Thoracic aorta (tissue), 2 donors: ENCODE results near the gene TCERG1. TPM values are rescaled to one million over a fixed set of nuclear protein-coding genes. Genes with fewer than 3 reads are reported as not detected.
A peak's percentile ranks its signal among the peaks of the same experiment; 100 is the strongest.

Experiments
- ATAC-seq: fragments of 150-250 bp; one replicate; pipeline ENCODE4 v1.8.0; 2017; ENCODE audit warnings: low read depth; ENCODE audit not compliant: insufficient number of reproducible peaks, low FRiP score
- DNase-seq: peaks from one replicate; pipeline ENCODE4 v3.0.0-alpha.2; 2020; ENCODE audit warnings: low spot score
- H3K27ac ChIP-seq, 2 donors: fragments of 200-600 bp; sonication (generic); 1 replicate in 1 of 2; 2 replicates in 1 of 2; pipeline ENCODE4 v1.5.1; 2016; ENCODE audit warnings: mild to moderate bottlenecking in 2 of 2, moderate library complexity in 2 of 2
- H3K27me3 ChIP-seq: fragments of 200-600 bp; sonication (generic); replicated peaks from 2 replicates; pipeline ENCODE4 v1.6.0; 2016; ENCODE audit warnings: mild to moderate bottlenecking; ENCODE audit not compliant: insufficient read depth
- H3K36me3 ChIP-seq: fragments of 200-600 bp; sonication (generic); one replicate; pipeline ENCODE4 v1.5.1; 2016
- H3K4me1 ChIP-seq, 2 donors: fragments of 200-600 bp; sonication (generic); 1 replicate in 1 of 2; 2 replicates in 1 of 2; pipeline versions ENCODE4 v1.5.1 to v1.6.0; 2016; ENCODE audit warnings: low read depth in 2 of 2, mild to moderate bottlenecking in 1 of 2; ENCODE audit not compliant: control insufficient read depth in 1 of 2
- H3K4me3 ChIP-seq: fragments of 200-600 bp; sonication (generic); 2 replicates; pipeline ENCODE4 v1.5.1; 2016; ENCODE audit warnings: mild to moderate bottlenecking
- H3K9me3 ChIP-seq: fragments of 200-600 bp; sonication (generic); 2 replicates; pipeline ENCODE4 v1.5.1; 2016
- total RNA-seq, 2 donors: library from RNA; depleted of rRNA; stranded (reverse); fragments of >200 nt; gene quantifications; one replicate each; pipeline versions ENCODE4 v1.1.0 to v1.2.3, GENCODE V29; 2016
- TF ChIP-seq, protein P1 (sequence below): fragments of 200-600 bp; sonication (generic); IDR thresholded peaks from one replicate; pipeline ENCODE4 v1.5.1; 2019; ENCODE audit warnings: antibody characterized with exemption

The TCERG1 gene
- total RNA-seq, 2 donors from 2014 or later = 45.2 to 125 TPM

DNA sequence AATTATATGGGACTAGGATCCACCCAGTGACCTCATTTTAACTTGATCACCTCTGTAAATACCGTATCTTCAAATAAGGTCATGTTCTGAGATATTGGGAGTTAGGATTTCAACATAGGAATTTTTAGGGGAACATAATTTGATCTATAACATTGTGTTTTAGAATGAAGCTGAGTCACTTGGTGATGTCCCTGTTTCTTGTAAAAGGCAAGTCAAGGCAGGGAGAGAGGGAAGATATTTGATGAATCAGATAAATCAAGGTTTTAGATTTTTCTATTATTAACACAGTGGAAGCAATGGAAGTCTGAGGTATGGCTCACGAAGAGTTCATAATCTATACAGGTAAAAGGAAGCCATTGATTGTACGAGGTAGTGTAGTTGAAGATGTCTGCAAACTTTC lies 80.7 kb downstream of the TCERG1 start:
- H3K4me3 ChIP-seq = no peak overlapping the region
- ATAC-seq (no peak), DNase-seq (no peak)
- no peaks in the 10 kb centered on the region for H3K27me3 ChIP-seq
- H3K4me1 ChIP-seq = no peaks in the 10 kb centered on the region
- H3K27ac ChIP-seq = no peak overlapping the region
- H3K9me3 ChIP-seq = no peaks in the 10 kb centered on the region
- H3K36me3 ChIP-seq = no peaks in the 10 kb centered on the region
- TF ChIP-seq, protein P1, sequence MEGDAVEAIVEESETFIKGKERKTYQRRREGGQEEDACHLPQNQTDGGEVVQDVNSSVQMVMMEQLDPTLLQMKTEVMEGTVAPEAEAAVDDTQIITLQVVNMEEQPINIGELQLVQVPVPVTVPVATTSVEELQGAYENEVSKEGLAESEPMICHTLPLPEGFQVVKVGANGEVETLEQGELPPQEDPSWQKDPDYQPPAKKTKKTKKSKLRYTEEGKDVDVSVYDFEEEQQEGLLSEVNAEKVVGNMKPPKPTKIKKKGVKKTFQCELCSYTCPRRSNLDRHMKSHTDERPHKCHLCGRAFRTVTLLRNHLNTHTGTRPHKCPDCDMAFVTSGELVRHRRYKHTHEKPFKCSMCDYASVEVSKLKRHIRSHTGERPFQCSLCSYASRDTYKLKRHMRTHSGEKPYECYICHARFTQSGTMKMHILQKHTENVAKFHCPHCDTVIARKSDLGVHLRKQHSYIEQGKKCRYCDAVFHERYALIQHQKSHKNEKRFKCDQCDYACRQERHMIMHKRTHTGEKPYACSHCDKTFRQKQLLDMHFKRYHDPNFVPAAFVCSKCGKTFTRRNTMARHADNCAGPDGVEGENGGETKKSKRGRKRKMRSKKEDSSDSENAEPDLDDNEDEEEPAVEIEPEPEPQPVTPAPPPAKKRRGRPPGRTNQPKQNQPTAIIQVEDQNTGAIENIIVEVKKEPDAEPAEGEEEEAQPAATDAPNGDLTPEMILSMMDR = no peak

DNA sequence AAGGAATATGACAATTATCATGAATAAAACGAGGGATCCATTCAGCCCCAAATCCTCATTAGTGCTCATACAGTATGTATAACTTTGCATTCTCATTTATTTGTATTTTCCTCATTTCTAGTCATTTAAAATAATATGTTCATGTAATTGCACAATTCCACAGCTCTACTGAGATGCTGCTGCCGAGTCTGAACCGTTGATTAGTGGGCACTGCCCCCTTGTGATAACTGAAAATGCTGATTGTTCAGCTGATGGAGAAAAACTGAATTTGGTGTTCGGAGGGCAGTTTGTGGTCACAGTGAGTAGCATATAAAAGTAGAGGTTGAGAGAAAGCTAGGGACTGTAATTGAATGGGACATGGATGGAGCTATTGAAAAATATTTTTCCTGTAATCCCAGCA lies 81.1 kb downstream of the TCERG1 start:
- TF ChIP-seq, protein P1 = no peak
- no peaks in the 10 kb centered on the region for H3K9me3 ChIP-seq
- no peak overlapping the region for H3K4me3 ChIP-seq
- H3K27ac ChIP-seq = no peak overlapping the region
- no peaks in the 10 kb centered on the region for H3K36me3 ChIP-seq
- no peak for DNase-seq
- no peaks in the 10 kb centered on the region for H3K4me1 ChIP-seq
- H3K27me3 ChIP-seq = no peaks in the 10 kb centered on the region
- ATAC-seq = no peak

DNA sequence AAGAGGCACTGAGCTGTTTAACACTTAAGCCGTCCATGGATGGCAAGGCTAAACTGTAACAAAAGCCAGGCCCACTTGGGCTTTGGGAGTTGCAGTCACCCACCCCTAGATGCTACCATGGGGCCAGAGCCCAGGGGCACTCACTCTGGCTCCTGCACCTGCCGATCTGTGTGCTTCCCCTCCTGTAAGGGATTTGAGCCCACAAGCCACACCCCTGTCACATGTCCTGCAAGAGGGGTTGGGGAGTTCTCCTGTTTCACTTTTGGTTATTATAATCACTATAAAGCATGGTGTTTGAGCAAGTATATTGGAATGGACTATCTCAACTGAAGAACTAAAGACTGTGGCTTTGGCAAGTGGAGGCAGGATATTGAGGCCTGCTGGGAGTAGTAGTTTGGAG lies 82.9 kb downstream of the TCERG1 start:
- Histone ChIP-seq H3K36me3 (no peaks in the 10 kb centered on the region), H3K4me3 (no peak overlapping the region), H3K4me1 (no peaks in the 10 kb centered on the region), H3K27me3 (no peaks in the 10 kb centered on the region), H3K9me3 (no peaks in the 10 kb centered on the region), H3K27ac (no peak overlapping the region)
- TF ChIP-seq, protein P1 = no peak
- no peak for DNase-seq
- ATAC-seq = no peak

DNA sequence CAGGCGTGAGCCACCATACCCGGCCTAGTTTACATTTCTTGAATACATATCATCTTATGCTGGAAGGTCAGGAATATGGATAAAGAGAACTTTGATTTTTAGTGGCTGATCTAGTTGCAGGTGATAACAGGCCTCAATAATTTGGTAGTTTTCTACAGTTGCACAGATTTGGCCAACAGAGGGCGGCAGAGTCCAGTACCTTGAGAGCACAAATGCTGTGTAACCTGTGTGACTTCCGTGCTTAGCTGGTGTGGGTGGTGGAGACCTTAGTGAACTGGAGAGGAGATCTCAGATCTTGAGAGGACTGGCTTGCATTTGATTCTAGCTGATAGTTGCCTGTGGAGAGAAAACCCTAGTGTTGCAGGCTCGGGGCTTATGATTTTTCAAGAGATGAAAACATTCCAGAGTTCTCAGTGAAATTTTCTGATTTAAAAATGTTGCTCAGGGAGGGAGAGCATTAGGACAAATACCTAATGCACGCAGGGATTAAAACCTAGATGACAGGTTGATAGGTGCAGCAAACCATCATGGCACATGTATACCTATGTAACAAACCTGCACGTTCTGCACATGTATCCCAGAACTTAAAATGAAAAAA lies 86.2 kb downstream of the TCERG1 start:
- Histone ChIP-seq H3K36me3 (no peaks in the 10 kb centered on the region), H3K4me1 (no peaks in the 10 kb centered on the region), H3K4me3 (no peak overlapping the region), H3K27ac (no peak overlapping the region), H3K9me3 (no peaks in the 10 kb centered on the region), H3K27me3 (no peaks in the 10 kb centered on the region)
- TF ChIP-seq, protein P1 = peak; percentile 79
- ATAC-seq (peak; percentile 74), DNase-seq (peak; percentile 15)

DNA sequence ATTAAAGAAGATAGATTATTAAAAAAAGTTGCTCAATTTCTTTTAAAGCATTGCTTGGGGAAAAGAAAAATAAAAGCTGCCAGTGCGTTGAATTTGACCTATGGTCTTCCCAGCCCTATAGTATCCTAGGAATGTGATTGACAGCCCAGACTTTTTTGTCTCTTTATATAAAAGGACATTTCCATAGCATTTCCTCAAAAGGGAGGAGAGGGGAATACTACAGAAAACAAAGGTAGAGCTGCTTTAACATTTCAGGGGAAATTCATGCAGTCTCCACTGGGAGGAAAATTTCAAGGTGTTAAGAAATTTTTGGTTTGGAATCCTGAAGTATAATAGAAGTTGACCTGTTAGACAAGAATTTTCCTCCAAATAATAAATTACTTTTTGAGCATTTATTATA lies 86.7 kb downstream of the TCERG1 start:
- ATAC-seq = no peak
- Histone ChIP-seq H3K4me1 (no peaks in the 10 kb centered on the region), H3K27me3 (no peaks in the 10 kb centered on the region), H3K4me3 (no peak overlapping the region), H3K27ac (no peak overlapping the region), H3K9me3 (no peaks in the 10 kb centered on the region), H3K36me3 (no peaks in the 10 kb centered on the region)
- no peak for DNase-seq
- TF ChIP-seq, protein P1 = no peak
